Measurements from ENCODE around the gene TRPC3.

DNA sequence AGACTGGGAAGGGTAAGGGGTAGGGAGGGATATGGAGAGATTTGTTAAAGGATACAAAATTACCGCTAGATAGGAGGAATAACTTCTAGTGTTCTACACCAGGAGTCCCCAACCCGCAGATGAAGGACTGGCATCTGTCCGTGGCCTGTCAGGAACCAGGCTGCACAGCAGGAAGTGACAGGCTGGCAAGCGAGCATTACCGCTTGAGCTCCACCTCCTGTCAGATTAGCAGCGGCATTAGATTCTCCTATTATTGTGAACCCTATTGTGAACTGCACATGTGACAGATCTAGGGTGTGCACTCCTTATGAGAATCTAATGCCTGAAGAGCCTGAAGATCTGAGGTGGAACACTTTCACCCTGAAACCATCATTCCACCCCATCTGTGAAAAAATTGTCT lies 53.7 kb downstream of the TRPC3 start:
- TF ChIP-seq CTCF (IDR thresholded peaks at IDR 0.05; ENCODE audit: insufficient read depth, low read length) (no peak), POLR2AphosphoS5 (IDR thresholded peaks at IDR 0.05; ENCODE audit: low read depth) (no peak), GABPA (IDR thresholded peaks at IDR 0.05; ENCODE audit: low read depth) (no peak)
- TF ChIP-seq, protein P1, sequence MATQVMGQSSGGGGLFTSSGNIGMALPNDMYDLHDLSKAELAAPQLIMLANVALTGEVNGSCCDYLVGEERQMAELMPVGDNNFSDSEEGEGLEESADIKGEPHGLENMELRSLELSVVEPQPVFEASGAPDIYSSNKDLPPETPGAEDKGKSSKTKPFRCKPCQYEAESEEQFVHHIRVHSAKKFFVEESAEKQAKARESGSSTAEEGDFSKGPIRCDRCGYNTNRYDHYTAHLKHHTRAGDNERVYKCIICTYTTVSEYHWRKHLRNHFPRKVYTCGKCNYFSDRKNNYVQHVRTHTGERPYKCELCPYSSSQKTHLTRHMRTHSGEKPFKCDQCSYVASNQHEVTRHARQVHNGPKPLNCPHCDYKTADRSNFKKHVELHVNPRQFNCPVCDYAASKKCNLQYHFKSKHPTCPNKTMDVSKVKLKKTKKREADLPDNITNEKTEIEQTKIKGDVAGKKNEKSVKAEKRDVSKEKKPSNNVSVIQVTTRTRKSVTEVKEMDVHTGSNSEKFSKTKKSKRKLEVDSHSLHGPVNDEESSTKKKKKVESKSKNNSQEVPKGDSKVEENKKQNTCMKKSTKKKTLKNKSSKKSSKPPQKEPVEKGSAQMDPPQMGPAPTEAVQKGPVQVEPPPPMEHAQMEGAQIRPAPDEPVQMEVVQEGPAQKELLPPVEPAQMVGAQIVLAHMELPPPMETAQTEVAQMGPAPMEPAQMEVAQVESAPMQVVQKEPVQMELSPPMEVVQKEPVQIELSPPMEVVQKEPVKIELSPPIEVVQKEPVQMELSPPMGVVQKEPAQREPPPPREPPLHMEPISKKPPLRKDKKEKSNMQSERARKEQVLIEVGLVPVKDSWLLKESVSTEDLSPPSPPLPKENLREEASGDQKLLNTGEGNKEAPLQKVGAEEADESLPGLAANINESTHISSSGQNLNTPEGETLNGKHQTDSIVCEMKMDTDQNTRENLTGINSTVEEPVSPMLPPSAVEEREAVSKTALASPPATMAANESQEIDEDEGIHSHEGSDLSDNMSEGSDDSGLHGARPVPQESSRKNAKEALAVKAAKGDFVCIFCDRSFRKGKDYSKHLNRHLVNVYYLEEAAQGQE (IDR thresholded peaks at IDR 0.05; ENCODE audit: insufficient replicate concordance, low read depth) = no peak

Data from HL-60 (cell line).